WTC11 (cell line): ENCODE measurements around the gene CTSE. TPM values are rescaled to one million over a fixed set of nuclear protein-coding genes. Genes with fewer than 3 reads are reported as not detected.

Experiments used
- ATAC-seq: fragments of 200-7000 bp; cut with Tn5 transposase; 2 replicates; pipeline ENCODE4 v1.10.0; 2021; ENCODE audit warnings: mild to moderate bottlenecking, moderate library complexity
- CTCF ChIA-PET: fragments of 300-600 bp; sonication (Branson Sonifier 250); formaldehyde crosslinking; loops from one replicate; lab custom pipeline; 2021; ENCODE audit warnings: antibody characterized with exemption; lab: Charles Lee
- POLR2A ChIA-PET: fragments of 350-600 bp; sonication (Branson Sonifier 250); formaldehyde crosslinking; loops from one replicate; lab custom pipeline; 2021; ENCODE audit warnings: antibody characterized with exemption; lab: Charles Lee
- DNase-seq: peaks from one replicate; pipeline ENCODE4 v3.0.0; 2021; ENCODE audit warnings: low spot score
- H3K27ac Mint-ChIP-seq: 2 replicates; pipeline ENCODE4 v1.8.0; 2021; ENCODE audit warnings: mixed read lengths
- H3K27me3 Mint-ChIP-seq: 2 replicates; pipeline ENCODE4 v1.8.0; 2021; ENCODE audit warnings: low read depth, mild to moderate bottlenecking, moderate library complexity, mixed read lengths
- H3K36me3 Mint-ChIP-seq: 2 replicates; pipeline ENCODE4 v1.8.0; 2021; ENCODE audit warnings: mixed read lengths
- H3K4me1 Mint-ChIP-seq: 2 replicates; pipeline ENCODE4 v1.8.0; 2022; ENCODE audit warnings: mixed read lengths
- H3K4me3 Mint-ChIP-seq: 2 replicates; pipeline ENCODE4 v1.8.0; 2021; ENCODE audit warnings: mild to moderate bottlenecking, moderate library complexity, mixed read lengths
- H3K9me3 Mint-ChIP-seq: 2 replicates; pipeline ENCODE4 v1.8.0; 2021; ENCODE audit warnings: mixed read lengths
- ETV6 ChIP-seq: sonication (generic); formaldehyde crosslinking; IDR thresholded peaks from 2 replicates; pipeline ENCODE4 v1.8.1; 2022; ENCODE audit warnings: mild to moderate bottlenecking, missing genetic modification reagents
- JUN ChIP-seq: sonication (generic); formaldehyde crosslinking; IDR thresholded peaks from 2 replicates; pipeline ENCODE4 v1.8.0; 2023; ENCODE audit warnings: mild to moderate bottlenecking, missing genetic modification reagents
- NFYB ChIP-seq: sonication (generic); formaldehyde crosslinking; conservative IDR thresholded peaks from 2 replicates; pipeline ENCODE4 v1.8.0; 2022; ENCODE audit warnings: low read depth, missing genetic modification reagents
- SP1 ChIP-seq: sonication (generic); formaldehyde crosslinking; conservative IDR thresholded peaks from 2 replicates; pipeline ENCODE4 v1.8.1; 2022; ENCODE audit warnings: missing genetic modification reagents
- TEAD1 ChIP-seq: sonication (generic); formaldehyde crosslinking; IDR thresholded peaks from 2 replicates; pipeline ENCODE4 v1.8.0; 2022; ENCODE audit warnings: mild to moderate bottlenecking, missing genetic modification reagents
- ZBTB21 ChIP-seq: sonication (generic); formaldehyde crosslinking; IDR thresholded peaks from 2 replicates; pipeline ENCODE4 v1.8.1; 2023; ENCODE audit warnings: mild to moderate bottlenecking, missing genetic modification reagents, borderline replicate concordance
- ZNF138 ChIP-seq: sonication (generic); formaldehyde crosslinking; conservative IDR thresholded peaks from 2 replicates; pipeline ENCODE4 v1.8.1; 2022; ENCODE audit warnings: mild to moderate bottlenecking, moderate library complexity, missing genetic modification reagents
- ZNF232 ChIP-seq: sonication (generic); formaldehyde crosslinking; IDR thresholded peaks from 2 replicates; pipeline ENCODE4 v1.8.0; 2022; ENCODE audit warnings: mild to moderate bottlenecking, missing genetic modification reagents
- ZNF263 ChIP-seq: sonication (generic); formaldehyde crosslinking; IDR thresholded peaks from 2 replicates; pipeline ENCODE4 v1.8.1; 2022; ENCODE audit warnings: low read depth, mild to moderate bottlenecking, moderate library complexity, missing genetic modification reagents
- ZNF317 ChIP-seq: sonication (generic); formaldehyde crosslinking; IDR thresholded peaks from 2 replicates; pipeline ENCODE4 v1.8.1; 2023; ENCODE audit warnings: low read depth, mild to moderate bottlenecking, moderate library complexity, missing genetic modification reagents, borderline replicate concordance
- ZNF423 ChIP-seq: fragments of 250-450 bp; sonication (Bioruptor Pico); IDR thresholded peaks from 2 replicates; pipeline ENCODE4 v2.1.2; 2022; ENCODE audit warnings: mild to moderate bottlenecking, moderate library complexity
- total RNA-seq: library from RNA; stranded (reverse); gene quantifications from 3 replicates; pipeline ENCODE4 v1.2.3, GENCODE V29; 2021
- TF ChIP-seq, protein P1 (sequence below): fragments of 200-600 bp; IDR thresholded peaks from 2 replicates; pipeline ENCODE4 v1.8.0; 2022; ENCODE audit warnings: antibody characterized with exemption
- TF ChIP-seq, protein P2 (sequence below): sonication (generic); formaldehyde crosslinking; IDR thresholded peaks from 2 replicates; pipeline ENCODE4 v1.8.1; 2023; ENCODE audit warnings: mild to moderate bottlenecking, missing genetic modification reagents, moderate library complexity
- TF ChIP-seq, protein P3 (sequence below): sonication (generic); formaldehyde crosslinking; IDR thresholded peaks from 2 replicates; pipeline ENCODE4 v1.8.1; 2022; ENCODE audit warnings: low read depth, missing genetic modification reagents, borderline replicate concordance
- TF ChIP-seq, protein P4 (sequence below): sonication (generic); formaldehyde crosslinking; IDR thresholded peaks from 2 replicates; pipeline ENCODE4 v1.8.1; 2022; ENCODE audit warnings: mild to moderate bottlenecking, moderate library complexity, missing genetic modification reagents
- TF ChIP-seq, protein P5 (sequence below): sonication (generic); formaldehyde crosslinking; IDR thresholded peaks from 2 replicates; pipeline ENCODE4 v1.8.1; 2023; ENCODE audit warnings: mild to moderate bottlenecking, missing genetic modification reagents, moderate library complexity

The CTSE gene
- total RNA-seq, 1 experiment from 2014 or later = 0.17 TPM

DNA sequence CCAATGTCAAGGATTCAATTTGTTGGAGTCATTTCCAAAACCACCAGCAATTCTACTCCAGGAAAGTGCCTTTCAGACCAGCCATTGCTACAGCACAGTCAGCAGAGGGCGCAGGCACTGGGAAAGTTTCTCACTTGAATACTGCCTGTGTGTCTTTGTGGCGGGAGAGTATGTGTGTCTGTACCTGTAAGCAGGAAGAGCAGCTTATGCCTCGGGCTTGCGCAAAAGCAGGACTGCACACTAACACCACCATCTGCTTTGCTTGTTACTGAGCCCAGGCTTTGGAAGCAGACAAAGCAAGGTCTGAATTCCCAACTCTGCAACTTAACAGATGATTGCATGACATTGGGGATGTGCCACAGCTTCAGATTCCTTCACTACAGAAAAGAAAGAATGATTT, 7.0 kb upstream of the CTSE start:
- ChIA-PET POLR2A (interaction anchor here (1.0 kb wide), 1 partner anchor 77 kb away, joined by 3 read pairs; no protein-coding TSS in a partner anchor), CTCF (interaction anchor here (0.5 to 4.7 kb wide), 22 partner anchors 9 to 112 kb away, joined by 3 to 79 read pairs (median 5); partner anchors contain the start of gene AVPR1B)
- peaks cover 9% of the 10 kb centered on the region for H3K9me3 Mint-ChIP-seq
- no peaks in the 10 kb centered on the region for H3K36me3 Mint-ChIP-seq
- H3K27ac Mint-ChIP-seq = no peak overlapping the region
- H3K4me3 Mint-ChIP-seq = no peak overlapping the region
- H3K27me3 Mint-ChIP-seq = no peaks in the 10 kb centered on the region
- peaks cover 6% of the 10 kb centered on the region for H3K4me1 Mint-ChIP-seq
- DNase-seq (peak; percentile 76), ATAC-seq (peak; percentile 99)
- TF ChIP-seq ZBTB21 (CRISPR knock-in tag) (no peak), ETV6 (0 out of 2 replicates have a peak, but pooled peaks have one; percentile 23), ZNF232 (CRISPR knock-in tag) (no peak), SP1 (no peak)
- TF ChIP-seq, protein P1, sequence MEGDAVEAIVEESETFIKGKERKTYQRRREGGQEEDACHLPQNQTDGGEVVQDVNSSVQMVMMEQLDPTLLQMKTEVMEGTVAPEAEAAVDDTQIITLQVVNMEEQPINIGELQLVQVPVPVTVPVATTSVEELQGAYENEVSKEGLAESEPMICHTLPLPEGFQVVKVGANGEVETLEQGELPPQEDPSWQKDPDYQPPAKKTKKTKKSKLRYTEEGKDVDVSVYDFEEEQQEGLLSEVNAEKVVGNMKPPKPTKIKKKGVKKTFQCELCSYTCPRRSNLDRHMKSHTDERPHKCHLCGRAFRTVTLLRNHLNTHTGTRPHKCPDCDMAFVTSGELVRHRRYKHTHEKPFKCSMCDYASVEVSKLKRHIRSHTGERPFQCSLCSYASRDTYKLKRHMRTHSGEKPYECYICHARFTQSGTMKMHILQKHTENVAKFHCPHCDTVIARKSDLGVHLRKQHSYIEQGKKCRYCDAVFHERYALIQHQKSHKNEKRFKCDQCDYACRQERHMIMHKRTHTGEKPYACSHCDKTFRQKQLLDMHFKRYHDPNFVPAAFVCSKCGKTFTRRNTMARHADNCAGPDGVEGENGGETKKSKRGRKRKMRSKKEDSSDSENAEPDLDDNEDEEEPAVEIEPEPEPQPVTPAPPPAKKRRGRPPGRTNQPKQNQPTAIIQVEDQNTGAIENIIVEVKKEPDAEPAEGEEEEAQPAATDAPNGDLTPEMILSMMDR = peak; percentile 33; the same call in 1 of the 2 replicates

DNA sequence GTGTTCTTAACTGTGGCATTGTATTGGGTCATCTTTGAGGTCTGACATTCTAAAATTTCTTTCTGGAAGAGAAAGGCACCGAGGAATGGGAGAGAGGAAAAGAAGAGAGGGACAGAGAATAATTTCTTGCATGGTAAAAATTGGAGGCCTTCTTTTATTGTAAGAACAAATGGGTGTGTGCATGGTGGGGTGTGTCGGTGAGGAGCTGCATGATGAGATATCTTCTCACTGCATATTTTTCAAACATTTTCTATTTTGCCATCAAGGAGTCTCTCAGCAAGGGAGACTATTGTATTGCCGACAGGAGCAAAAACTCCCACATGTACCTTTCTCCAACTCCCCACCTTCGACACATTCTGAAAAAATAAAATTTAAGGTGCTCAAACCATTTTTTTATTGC, 6.5 kb upstream of the CTSE start:
- peaks cover 6% of the 10 kb centered on the region for H3K4me1 Mint-ChIP-seq
- no peak overlapping the region for H3K4me3 Mint-ChIP-seq
- H3K27ac Mint-ChIP-seq = no peak overlapping the region
- ChIA-PET POLR2A (interaction anchor here (1.0 kb wide), 1 partner anchor 78 kb away, joined by 3 read pairs; no protein-coding TSS in a partner anchor), CTCF (interaction anchor here (0.8 to 4.7 kb wide), 16 partner anchors 9 to 111 kb away, joined by 3 to 79 read pairs (median 6); partner anchors contain the start of gene AVPR1B)
- ATAC-seq = no peak
- H3K36me3 Mint-ChIP-seq = no peaks in the 10 kb centered on the region
- DNase-seq = no peak
- H3K27me3 Mint-ChIP-seq = no peaks in the 10 kb centered on the region
- TF ChIP-seq, protein P2, sequence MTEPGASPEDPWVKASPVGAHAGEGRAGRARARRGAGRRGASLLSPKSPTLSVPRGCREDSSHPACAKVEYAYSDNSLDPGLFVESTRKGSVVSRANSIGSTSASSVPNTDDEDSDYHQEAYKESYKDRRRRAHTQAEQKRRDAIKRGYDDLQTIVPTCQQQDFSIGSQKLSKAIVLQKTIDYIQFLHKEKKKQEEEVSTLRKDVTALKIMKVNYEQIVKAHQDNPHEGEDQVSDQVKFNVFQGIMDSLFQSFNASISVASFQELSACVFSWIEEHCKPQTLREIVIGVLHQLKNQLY = no peak
- TF ChIP-seq ZNF263 (CRISPR knock-in tag) (no peak), TEAD1 (no peak), ETV6 (no peak), NFYB (no peak), JUN (CRISPR knock-in tag) (no peak)
- TF ChIP-seq, protein P3, sequence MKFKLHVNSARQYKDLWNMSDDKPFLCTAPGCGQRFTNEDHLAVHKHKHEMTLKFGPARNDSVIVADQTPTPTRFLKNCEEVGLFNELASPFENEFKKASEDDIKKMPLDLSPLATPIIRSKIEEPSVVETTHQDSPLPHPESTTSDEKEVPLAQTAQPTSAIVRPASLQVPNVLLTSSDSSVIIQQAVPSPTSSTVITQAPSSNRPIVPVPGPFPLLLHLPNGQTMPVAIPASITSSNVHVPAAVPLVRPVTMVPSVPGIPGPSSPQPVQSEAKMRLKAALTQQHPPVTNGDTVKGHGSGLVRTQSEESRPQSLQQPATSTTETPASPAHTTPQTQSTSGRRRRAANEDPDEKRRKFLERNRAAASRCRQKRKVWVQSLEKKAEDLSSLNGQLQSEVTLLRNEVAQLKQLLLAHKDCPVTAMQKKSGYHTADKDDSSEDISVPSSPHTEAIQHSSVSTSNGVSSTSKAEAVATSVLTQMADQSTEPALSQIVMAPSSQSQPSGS (CRISPR knock-in tag) = no peak
- TF ChIP-seq, protein P4, sequence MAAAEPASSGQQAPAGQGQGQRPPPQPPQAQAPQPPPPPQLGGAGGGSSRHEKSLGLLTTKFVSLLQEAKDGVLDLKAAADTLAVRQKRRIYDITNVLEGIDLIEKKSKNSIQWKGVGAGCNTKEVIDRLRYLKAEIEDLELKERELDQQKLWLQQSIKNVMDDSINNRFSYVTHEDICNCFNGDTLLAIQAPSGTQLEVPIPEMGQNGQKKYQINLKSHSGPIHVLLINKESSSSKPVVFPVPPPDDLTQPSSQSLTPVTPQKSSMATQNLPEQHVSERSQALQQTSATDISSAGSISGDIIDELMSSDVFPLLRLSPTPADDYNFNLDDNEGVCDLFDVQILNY = no peak
- H3K9me3 Mint-ChIP-seq = peaks cover 9% of the 10 kb centered on the region

DNA sequence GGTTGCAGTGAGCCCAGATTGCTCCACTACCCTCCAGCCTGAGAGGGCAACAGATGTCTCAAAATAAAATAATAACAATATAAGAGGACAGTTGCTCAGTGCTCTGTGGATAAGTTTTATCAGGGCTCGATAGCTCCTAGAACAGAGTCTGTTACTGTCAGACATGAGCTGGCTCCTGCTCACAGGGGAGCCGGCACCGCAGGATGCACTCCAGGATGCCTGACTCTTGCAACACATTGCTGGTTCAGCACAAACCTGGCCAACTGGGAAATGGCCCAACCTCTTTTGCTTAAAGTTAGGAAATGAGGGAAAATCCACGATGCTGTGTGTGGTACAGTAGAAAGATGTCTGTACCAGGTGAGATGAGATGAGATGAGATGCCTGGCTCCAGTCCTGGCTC, 5.8 kb upstream of the CTSE start:
- POLR2A ChIA-PET = no interaction called here
- Mint-ChIP-seq H3K27ac (no peak overlapping the region), H3K9me3 (peaks cover 9% of the 10 kb centered on the region), H3K4me3 (no peak overlapping the region), H3K4me1 (peaks cover 6% of the 10 kb centered on the region), H3K27me3 (no peaks in the 10 kb centered on the region), H3K36me3 (no peaks in the 10 kb centered on the region)
- TF ChIP-seq ZBTB21 (CRISPR knock-in tag) (no peak), ZNF423 (0 out of 2 replicates have a peak, but pooled peaks have one; percentile 20), ZNF317 (no peak), ZNF138 (CRISPR knock-in tag) (no peak)
- TF ChIP-seq, protein P5, sequence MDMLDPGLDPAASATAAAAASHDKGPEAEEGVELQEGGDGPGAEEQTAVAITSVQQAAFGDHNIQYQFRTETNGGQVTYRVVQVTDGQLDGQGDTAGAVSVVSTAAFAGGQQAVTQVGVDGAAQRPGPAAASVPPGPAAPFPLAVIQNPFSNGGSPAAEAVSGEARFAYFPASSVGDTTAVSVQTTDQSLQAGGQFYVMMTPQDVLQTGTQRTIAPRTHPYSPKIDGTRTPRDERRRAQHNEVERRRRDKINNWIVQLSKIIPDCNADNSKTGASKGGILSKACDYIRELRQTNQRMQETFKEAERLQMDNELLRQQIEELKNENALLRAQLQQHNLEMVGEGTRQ (CRISPR knock-in tag) = no peak
- ATAC-seq = no peak
- DNase-seq = no peak
- CTCF ChIA-PET = interaction anchor here (0.9 to 4.7 kb wide), 9 partner anchors 9 to 79 kb away, joined by 3 to 79 read pairs (median 5); no protein-coding TSS in a partner anchor
